Breast epithelium (tissue), 3 donors: ENCODE measurements around the gene SETBP1.

Source experiments
- CTCF ChIP-seq, 3 donors: fragments of 450-650 bp; IDR thresholded peaks; one replicate each; pipeline ENCODE4 v1.5.1; 2016 to 2017; ENCODE audit warnings: antibody characterized with exemption in 3 of 3, mild to moderate bottlenecking in 3 of 3, moderate library complexity in 3 of 3
- POLR2A ChIP-seq: fragments of 450-650 bp; IDR thresholded peaks from one replicate; pipeline ENCODE4 v1.6.1; 2016; ENCODE audit warnings: antibody characterized with exemption, mild to moderate bottlenecking, moderate library complexity
- POLR2AphosphoS5 ChIP-seq, 3 donors: sonication (generic); formaldehyde crosslinking; IDR thresholded peaks; one replicate each; pipeline ENCODE4 v1.6.1; 2017; ENCODE audit warnings: antibody characterized with exemption in 3 of 3

- TF ChIP-seq CTCF (IDR thresholded peaks at IDR 0.05) (no peak), POLR2A (no peak), POLR2AphosphoS5 (IDR thresholded peaks at IDR 0.05) (no peak)
Observed at GRCh38 chr18:44937960-44938719, 257.5 kb downstream of the SETBP1 start.
